Cardiac fibroblast (primary cell): ENCODE results near the gene NPIPA7.
"Not testable (repeated sequence)": the region's sequence is repeated elsewhere in the genome, so short reads cannot be mapped to it uniquely, and the experiment has no call there.

Experiments
- DNase-seq, 2 donors: peaks; one replicate each; pipeline versions ENCODE4 v3.0.0 to v3.0.0-alpha.2; 2010; ENCODE audit warnings: low read depth in 2 of 2
- H3K4me3 ChIP-seq, 2 donors: replicated peaks in 1 of 2; 1 replicate in 1 of 2; 2 replicates in 1 of 2; pipeline ENCODE4 v1.5.1; 2011; ENCODE audit warnings: low read depth in 2 of 2, low read length in 2 of 2, mild to moderate bottlenecking in 2 of 2, moderate library complexity in 1 of 2

Gene NPIPA7

DNA sequence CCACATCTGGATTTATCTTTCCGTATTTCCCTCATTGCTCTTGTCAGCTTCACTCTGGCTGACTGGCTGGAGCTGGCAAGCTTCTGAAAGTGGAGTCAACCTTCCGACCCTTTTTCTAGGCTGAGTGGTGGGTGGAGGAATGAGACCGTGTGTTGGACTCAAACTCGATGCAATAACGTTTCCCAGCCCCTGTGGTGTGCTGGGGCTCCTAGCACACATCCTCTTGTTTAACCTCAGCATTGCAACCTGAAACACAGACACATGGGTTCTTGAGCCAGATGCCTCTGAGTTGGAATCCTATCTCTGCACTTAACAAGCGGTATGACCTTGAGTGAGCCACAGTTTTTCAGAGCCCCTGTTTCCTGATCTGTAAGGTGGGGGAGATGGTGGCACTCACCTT is 29.5 kb downstream of the NPIPA7 start:
- H3K4me3 ChIP-seq, DNase-seq: not testable (repeated sequence)

DNA sequence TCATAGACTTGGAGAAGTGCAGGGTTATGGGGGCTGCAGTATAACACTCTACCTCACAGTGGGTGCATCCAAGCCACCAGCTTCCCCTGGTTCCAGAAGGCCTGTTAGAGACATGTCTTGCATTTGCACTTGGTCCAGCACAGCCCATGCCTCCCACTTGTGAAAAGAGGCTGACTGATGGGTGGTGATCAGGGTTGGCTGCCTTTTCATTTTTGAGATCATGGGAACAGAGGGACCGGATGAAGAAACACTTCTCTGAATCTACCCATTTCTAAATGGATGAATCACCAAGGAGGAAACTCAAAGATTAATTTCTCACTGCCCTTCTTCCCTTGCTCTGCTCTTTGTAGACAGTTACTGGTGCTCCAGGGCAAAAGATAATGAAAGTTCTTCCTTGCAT is 34.8 kb downstream of the NPIPA7 start:
- H3K4me3 ChIP-seq, DNase-seq: not testable (repeated sequence)

DNA sequence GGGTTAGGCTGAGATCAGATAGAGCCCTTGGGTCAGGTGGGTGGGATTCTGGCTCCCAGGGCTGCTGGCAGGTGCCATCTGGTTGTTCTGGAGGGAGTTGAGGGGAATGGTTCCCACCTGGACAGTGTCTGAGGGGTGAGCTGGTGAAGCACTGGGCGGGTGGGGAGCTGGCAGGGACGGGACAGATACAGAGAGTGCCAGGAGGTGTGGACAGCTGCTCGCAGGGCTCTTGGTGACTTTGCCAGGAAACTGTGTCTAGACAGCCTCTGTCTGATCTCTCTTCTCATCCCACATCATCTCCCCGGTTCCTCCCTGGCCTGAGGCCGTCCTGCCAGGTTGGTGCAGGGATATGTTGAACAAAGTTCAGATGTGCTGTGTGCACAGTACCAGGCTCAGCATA is 38.1 kb downstream of the NPIPA7 start:
- not testable (repeated sequence) for H3K4me3 ChIP-seq, DNase-seq

DNA sequence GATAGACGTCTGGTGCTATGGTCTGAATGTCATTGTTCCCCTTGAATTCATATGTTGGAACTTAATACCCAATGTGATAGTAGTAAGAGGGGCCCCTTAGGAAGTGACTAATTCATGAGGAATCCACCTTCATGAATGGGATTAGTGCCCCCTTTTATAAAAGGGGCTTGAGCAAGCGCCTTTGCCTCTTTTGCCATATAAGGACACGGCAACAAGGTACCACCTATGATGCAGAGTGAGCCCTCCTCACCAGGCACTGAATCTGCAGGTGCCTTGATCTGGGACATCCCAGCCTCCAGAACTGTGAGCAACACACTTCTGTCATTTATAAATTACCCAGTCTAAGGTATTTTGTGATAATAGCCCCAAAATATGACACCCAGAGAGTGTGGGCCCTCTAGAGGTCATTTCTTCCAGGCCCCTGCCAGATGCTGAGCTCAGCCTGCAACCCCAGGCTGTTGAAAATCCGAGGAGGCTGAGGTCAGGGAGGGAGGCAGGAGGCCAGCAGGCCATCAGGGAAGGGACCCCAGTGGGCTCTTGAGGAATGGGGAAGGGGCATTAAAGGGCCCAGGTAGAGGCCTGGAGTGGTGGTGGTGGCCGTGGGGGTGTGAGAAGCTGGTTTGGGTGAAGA is 39.1 kb downstream of the NPIPA7 start:
- not testable (repeated sequence) for DNase-seq, H3K4me3 ChIP-seq

DNA sequence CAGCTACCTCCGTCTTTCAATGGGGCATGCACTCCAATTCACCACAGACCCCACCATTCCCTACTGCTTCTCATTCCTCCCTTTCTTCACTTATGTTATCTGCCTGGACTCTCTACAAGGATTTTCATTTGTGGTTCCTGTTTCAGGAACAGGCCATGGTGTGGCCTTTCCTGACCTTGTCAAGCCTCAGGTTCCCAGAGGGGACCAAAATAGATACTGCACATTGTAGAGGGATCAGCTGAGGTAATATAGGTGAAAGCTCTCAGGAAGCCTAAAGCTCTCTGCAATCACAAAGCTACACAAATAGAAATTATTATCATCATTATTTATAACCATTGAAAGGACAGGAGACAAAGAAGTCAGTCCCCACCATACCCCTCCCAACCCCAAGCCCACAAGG is 41.6 kb downstream of the NPIPA7 start:
- H3K4me3 ChIP-seq, DNase-seq: not testable (repeated sequence)

DNA sequence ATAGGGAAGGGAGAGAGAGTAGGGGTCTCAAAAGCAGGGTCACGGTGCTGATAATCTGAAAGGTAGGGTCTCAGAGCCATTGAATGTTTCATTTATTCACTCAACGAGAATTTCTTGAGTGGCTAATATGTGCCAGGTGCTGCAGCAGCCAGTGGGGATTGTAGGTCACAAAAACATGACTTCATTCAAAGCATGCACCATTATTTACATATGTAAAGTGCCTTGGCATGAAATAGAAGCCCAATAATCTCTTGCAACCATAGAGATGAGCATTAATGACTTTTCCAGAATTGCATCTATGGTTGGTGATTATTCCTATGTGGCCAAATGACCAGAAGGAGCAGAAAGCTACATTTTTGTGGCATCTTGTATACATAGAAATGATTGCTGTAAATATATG is 46.2 kb downstream of the NPIPA7 start:
- DNase-seq, H3K4me3 ChIP-seq: not testable (repeated sequence)

DNA sequence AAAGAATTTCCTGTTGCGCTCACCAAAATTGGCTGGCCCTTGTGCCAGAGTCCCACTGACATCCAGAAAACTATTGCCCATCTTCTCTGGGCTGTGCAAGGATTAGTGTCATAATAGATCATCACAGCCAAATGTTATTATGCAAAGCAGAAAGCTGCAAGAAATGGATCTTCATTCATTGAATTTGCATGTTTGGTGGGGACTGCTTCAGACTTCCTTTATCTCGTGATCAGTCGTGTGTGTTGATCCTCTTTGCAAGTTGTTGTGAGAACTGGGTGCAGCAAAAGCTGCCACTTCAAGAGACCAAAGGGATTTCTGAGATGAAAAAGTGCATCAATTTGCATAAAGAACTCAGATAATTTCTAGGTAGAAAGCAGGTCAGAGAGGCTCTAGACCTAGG is 52.2 kb downstream of the NPIPA7 start:
- not testable (repeated sequence) for DNase-seq, H3K4me3 ChIP-seq

DNA sequence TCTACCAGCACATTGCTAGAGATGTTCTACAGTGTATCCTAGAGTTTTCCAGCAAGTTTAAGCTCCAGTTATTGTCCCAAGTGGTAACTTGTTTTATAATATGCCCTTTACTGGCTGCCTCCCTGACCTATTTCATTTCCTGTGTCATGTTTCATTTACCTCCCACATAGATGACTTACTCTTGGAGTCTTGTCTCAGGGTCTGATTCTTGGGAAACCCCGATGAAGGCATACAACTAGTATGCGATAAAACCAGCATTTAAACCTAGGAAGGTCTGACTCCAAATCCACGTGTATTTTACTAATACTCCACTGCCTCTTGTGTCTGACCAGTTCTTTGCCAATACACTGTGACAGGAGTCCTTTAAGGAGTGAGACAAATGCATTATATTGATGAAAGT is 55.8 kb downstream of the NPIPA7 start:
- not testable (repeated sequence) for DNase-seq

DNA sequence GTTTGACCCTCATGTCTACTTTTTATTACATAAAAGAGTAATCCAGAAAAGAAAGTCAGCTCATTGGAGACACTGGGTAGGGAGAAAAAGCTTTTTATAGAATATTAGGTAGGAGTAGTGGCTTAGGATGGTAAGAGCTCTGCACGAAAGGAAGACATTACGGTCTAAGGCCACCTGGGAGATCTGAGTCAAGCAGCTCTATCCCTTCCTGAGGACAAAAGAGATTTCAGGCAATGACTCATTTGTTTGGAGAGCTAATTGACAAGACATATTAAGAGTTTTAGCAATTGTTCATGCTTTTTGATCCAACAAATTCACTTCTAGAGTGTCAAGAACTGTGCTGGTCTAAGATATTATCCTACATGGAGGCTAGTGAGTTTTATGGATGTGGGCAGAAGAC is 62.5 kb downstream of the NPIPA7 start:
- not testable (repeated sequence) for H3K4me3 ChIP-seq, DNase-seq

More for the DNA sequence above, 55.8 kb downstream of the NPIPA7 start:
- H3K4me3 ChIP-seq: not testable (repeated sequence)
